GM11168 (cell line): ENCODE data around the gene PRELID2.
"Not testable (repeated sequence)": the region's sequence is repeated elsewhere in the genome, so short reads cannot be mapped to it uniquely, and the experiment has no call there.

Experiments used
- in situ Hi-C: fragments of 300-500 bp; cut with MboI; formaldehyde crosslinking; loops from one replicate; pipeline ENCODE4 v1.12.0; 2022; ENCODE audit warnings: low sequenced_read_pairs; ENCODE audit not compliant: unreplicated experiment

Gene PRELID2

GRCh38 chr5:145834917-145835847 is at the start of gene PRELID2:
TSS of gene PRELID2 (minus strand) at chr5:145835342. CDS start at chr5:145835251, 91 bp downstream.
- in situ Hi-C loops, result no loop called here

GRCh38 chr5:145874765-145875164 is 39.6 kb upstream of the PRELID2 start:
- in situ Hi-C loops, result no loop called here

- in situ Hi-C loops, result no loop called here
Measured at GRCh38 chr5:145872914-145873313, 37.8 kb upstream of the PRELID2 start, which contains the start of gene GRXCR2. TSS of gene GRXCR2 (minus strand) at chr5:145873014. CDS start at chr5:145872968, 46 bp downstream.

DNA sequence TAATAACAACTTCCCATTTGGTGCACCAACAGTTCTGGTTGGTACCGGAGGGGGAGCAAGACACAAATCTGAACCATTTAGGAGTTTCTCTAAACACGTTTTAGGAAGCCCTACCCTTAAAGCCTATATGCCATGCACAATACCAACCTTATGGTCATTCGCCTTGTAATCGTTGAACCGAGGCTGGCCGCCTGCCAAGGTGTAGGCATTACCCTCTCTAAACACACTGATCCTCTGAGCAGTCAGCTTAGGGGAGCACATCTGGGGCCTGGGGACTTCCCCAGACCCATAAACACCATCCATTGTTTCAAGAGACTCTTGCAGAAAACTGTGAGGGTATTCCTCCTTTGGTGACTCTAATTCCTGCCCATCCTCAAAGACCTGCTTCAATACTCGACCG is 37.3 kb upstream of the PRELID2 start:
- in situ Hi-C loops, result no loop called here

GRCh38 chr5:145869753-145870152 is 34.6 kb upstream of the PRELID2 start:
- in situ Hi-C loops, result no loop called here

DNA sequence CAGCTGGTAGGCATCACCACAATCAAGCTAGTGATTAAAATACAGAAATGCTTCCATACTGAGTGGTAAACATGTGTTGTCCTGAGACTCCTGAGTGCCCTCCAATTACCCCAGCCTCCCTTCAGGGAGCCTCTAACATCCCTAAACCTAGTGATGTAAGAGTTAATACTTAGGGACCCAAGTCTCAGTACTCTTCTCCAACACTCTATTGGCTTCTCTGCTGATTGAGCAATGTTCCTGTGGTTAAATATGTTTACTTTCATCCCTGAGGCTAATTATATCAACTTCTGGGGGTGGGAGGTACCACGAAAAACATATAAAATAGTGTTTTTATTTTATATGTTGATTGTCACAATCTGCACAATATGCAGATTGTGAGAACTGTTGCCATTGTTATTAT is 32.7 kb upstream of the PRELID2 start:
- in situ Hi-C loops, result no loop called here

- in situ Hi-C loops, result not testable (repeated sequence)
Measured at GRCh38 chr5:145864432-145864831, 29.3 kb upstream of the PRELID2 start.

- in situ Hi-C loops, result no loop called here
Measured at GRCh38 chr5:145863003-145863402, 27.9 kb upstream of the PRELID2 start.

- in situ Hi-C loops, result no loop called here
Measured at GRCh38 chr5:145859897-145860296, 24.8 kb upstream of the PRELID2 start.

DNA sequence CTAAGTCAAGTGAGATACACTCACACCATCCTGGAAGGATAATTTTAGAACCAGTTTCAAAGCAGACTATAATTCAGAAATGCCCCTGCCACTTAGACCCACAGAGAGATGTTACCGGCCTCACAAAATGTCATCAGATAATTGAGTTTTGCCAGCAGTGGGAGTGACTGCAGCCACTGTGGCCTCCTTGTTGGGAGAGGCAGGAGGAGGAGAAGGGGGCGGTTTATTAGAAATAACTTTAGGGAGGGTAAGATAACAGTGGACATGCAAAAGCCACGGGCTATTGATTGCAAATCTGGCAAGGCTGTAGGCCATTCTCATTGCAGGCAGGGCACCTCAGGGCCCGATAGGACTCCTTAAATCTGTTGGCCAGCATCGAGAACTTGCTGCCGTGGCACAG is 24.3 kb upstream of the PRELID2 start:
- in situ Hi-C loops, result no loop called here

DNA sequence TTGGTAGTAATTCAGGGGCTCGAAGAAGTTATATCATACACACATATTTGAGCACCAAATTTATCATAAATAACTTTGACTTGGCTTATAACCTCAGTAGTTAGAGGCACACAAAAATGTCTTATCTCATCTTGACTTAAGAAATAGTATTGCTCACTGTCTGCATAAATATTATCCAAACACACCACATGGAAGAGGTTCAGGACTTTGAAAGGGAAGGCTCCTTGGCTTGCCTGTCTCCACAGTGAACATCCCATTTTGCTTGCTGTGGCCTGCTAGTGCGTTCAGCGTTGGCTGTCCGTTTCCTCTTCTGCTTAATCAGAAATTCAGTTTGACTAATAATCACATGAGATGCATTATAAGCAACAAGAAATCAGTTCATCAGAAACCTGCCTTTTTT is 23.8 kb upstream of the PRELID2 start:
- in situ Hi-C loops, result no loop called here

DNA sequence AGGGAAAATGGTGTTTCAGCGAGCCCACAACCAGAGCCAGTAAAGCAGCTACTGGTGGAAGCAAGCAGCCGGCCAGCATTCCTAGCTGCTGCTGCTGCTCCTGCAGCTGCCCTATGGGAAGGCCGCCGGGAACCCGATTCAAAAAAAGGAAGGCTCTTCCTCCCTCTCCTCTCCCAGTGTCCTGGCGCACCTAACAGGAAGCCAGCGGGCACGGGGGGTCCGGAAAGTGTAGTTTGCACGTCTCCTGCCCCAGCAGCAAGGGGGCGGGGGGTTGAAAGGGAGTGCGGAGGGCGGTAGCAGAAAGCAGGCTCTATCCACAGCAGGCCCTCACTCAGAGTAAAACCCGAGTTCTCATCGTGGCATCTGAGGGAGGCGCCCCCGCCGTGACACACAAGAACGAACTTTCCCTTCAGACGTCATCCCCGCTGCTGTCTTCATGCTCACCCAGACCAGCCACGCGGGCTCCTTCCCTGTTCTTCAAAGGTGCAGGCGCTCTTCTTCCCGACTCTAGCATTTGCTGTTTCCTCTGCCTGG is 21.2 kb upstream of the PRELID2 start:
- in situ Hi-C loops, result no loop called here

DNA sequence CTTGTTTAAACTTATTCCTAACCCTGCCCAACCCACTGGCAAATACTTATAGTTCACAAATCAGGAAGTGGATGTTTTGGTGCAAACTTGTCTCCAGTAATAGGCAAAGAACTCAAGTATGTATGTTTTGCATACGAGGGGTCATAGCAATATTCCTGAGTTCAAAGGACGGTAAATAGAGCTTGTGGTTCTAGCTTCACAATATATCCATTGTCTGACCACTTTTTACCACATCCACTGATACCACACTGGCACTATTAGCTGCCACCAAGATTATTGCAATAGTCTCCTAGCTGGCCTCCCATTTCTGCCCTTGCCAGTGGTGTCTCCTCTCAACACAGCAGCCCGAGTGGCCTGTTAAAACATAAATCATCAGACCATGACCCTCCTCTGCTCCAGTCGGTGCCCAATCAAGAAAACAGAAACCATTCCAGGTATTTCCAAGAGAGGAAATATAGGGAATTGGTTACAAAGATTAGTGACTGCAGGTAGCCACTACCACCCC is 20.7 kb upstream of the PRELID2 start:
- in situ Hi-C loops, result no loop called here

DNA sequence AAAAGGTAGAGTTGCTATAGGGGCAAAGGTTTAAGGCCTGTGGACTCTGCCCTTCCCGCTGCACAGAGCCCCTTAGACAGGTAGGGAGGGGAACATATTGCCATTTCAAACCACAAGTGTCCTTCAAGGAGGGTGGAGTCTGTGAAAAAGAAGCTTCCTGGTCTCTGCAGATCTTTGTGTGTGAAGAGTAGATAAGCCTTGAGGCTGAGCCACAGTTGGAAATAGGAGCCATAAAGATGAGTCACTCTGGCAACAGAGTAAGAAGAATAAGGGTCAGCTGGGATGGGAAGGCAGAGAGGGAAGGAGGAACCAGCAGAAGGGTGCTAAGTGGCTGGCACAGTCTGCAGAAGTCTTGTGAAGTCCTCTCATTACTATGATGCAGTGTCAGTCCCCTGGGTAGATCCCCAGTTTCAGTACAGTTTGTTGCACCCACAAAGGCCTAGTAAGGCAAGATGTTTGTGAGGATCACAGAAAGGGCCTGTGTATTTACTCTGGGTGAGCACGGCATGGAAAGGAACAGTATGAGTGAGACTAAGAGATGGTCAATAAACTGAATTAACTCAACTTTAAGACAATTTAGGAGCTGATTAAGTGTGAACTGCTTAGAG is 19.6 kb upstream of the PRELID2 start:
- in situ Hi-C loops, result no loop called here

GRCh38 chr5:145853781-145854376 is 18.7 kb upstream of the PRELID2 start:
- in situ Hi-C loops, result no loop called here

DNA sequence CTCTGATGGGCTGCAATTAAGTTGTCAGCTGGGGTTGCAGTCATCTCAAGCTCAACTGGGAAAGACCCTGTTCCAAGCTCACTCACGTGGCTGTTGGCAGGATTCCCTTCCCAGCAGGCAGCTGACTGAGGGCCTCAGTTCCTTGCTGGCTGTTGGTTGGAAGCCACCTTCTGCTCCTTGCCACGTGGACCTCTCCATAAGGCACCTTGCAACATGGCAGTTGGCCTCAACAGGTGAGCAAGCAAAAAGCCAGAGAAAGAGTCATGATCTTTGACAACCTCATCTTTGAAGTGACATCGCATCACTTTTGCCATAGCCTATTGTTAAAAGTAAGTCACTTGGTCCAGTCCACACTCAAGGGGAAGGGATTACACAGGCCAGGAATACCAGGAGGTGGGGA is 17.8 kb upstream of the PRELID2 start:
- in situ Hi-C loops, result no loop called here

GRCh38 chr5:145848854-145849253 is 13.7 kb upstream of the PRELID2 start:
- in situ Hi-C loops, result no loop called here

GRCh38 chr5:145847499-145848497 is 12.7 kb upstream of the PRELID2 start:
- in situ Hi-C loops, result no loop called here

DNA sequence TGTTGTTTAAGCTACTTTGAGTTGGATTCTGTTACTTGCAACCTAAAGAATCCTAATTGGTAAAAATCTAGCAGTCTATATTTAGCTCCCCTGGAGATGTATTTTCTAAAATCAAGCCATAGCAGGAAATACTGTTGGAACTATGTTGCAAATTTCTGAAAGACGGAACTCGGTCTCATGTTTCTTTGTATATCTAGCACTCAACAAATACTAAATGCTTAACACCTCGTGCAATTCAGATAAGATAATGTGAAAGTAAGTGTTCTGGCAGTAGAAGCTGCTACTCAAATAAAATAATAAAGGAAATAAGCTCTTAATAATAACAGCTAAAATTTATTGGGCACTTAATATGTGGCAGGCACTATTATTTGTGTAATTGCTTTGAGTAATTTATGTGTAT is 10.9 kb upstream of the PRELID2 start:
- in situ Hi-C loops, result no loop called here
